ENCODE data around the gene TBX1.

TBX1 gene

GRCh38 chr22:19738664-19739447 is 21.7 kb upstream of the TBX1 start:
- DNase-seq = no peak

- DNase-seq = no peak
These were observed 21.1 kb upstream of the TBX1 start for GRCh38 chr22:19739448-19739895.

- no peak for DNase-seq
These were observed 20.6 kb upstream of the TBX1 start for GRCh38 chr22:19739911-19740449.

- DNase-seq = no peak
These were observed 20.0 kb upstream of the TBX1 start for GRCh38 chr22:19740586-19740985.

- DNase-seq = no peak
These were observed 19.5 kb upstream of the TBX1 start for GRCh38 chr22:19741053-19741452.

GRCh38 chr22:19742160-19743066 is 18.2 kb upstream of the TBX1 start:
- DNase-seq = no peak

GRCh38 chr22:19743081-19743480 is 17.5 kb upstream of the TBX1 start:
- DNase-seq = no peak

GRCh38 chr22:19743651-19744050 is 16.9 kb upstream of the TBX1 start:
- DNase-seq = no peak

- DNase-seq = no peak
These were observed 16.1 kb upstream of the TBX1 start for GRCh38 chr22:19744350-19745006.

GRCh38 chr22:19745155-19746101 is 15.2 kb upstream of the TBX1 start:
- DNase-seq = no peak

- DNase-seq = no peak
These were observed 13.9 kb upstream of the TBX1 start for GRCh38 chr22:19746726-19747125.

GRCh38 chr22:19747551-19747950 is 13.0 kb upstream of the TBX1 start:
- no peak for DNase-seq

GRCh38 chr22:19748139-19748538 is 12.4 kb upstream of the TBX1 start:
- DNase-seq = no peak

GRCh38 chr22:19748991-19749664 is 11.4 kb upstream of the TBX1 start:
- no peak for DNase-seq

- DNase-seq = no peak
These were observed 10.7 kb upstream of the TBX1 start for GRCh38 chr22:19749876-19750275.

- no peak for DNase-seq
These were observed 9.8 kb upstream of the TBX1 start for GRCh38 chr22:19750507-19751490.

GRCh38 chr22:19751497-19752245 is 8.9 kb upstream of the TBX1 start:
- DNase-seq = no peak

GRCh38 chr22:19753090-19753842 is 7.3 kb upstream of the TBX1 start:
- DNase-seq = no peak
